Panc1 (cell line): ENCODE data around the gene TAMM41. TPM values are rescaled to one million over a fixed set of nuclear protein-coding genes. Genes with fewer than 3 reads are reported as not detected.
A peak's percentile ranks its signal among the peaks of the same experiment; 100 is the strongest.

ENCODE experiments used
- ATAC-seq: fragments of 200-7000 bp; cut with Tn5 transposase; 2 replicates; pipeline ENCODE4 v1.9.1; 2020; ENCODE audit warnings: mild to moderate bottlenecking, moderate library complexity
- BruUV-seq: library from RNA; stranded (reverse); fragments of 400-500 nt; replicated peaks from 2 replicates; lab custom pipeline; 2021; lab: Mats Ljungman, UMichigan
- CTCF ChIA-PET: fragments of 300-600 bp; sonication (Branson Sonifier 250); formaldehyde crosslinking; loops from one replicate; lab custom pipeline; 2022; ENCODE audit warnings: antibody characterized with exemption; lab: Charles Lee
- POLR2A ChIA-PET: fragments of 300-600 bp; sonication (Branson Sonifier 250); formaldehyde crosslinking; loops from one replicate; lab custom pipeline; 2022; ENCODE audit warnings: antibody characterized with exemption; lab: Charles Lee
- DNase-seq: peaks from one replicate; pipeline ENCODE4 v3.0.0-alpha.2; 2010; ENCODE audit warnings: low read depth, low spot score
- H3K27ac ChIP-seq: 2 replicates; pipeline ENCODE4 v1.5.1; 2011; ENCODE audit warnings: mild to moderate bottlenecking, low read length, inconsistent platforms
- H3K27me3 ChIP-seq: fragments of 200-500 bp; sonication (Bioruptor generic); 2 replicates; pipeline ENCODE4 v1.6.0; 2014; ENCODE audit warnings: low read length, inconsistent platforms; ENCODE audit not compliant: control insufficient read depth, insufficient read depth
- H3K36me3 ChIP-seq: fragments of 200-500 bp; sonication (Bioruptor generic); 2 replicates; pipeline ENCODE4 v1.5.1; 2014; ENCODE audit warnings: inconsistent platforms, mild to moderate bottlenecking, low read length, moderate library complexity; ENCODE audit not compliant: control insufficient read depth, insufficient read depth
- H3K4me1 ChIP-seq: 2 replicates; pipeline ENCODE4 v1.5.1; 2011; ENCODE audit warnings: inconsistent platforms, mild to moderate bottlenecking, low read length, moderate library complexity; ENCODE audit not compliant: control insufficient read depth, insufficient read depth
- H3K4me3 ChIP-seq, 2 experiments: 2 replicates each; pipeline ENCODE4 v1.5.1; 2011 to 2012; ENCODE audit warnings: low read depth in 2 of 2, low read length in 2 of 2, mild to moderate bottlenecking in 2 of 2, inconsistent platforms in 1 of 2, moderate library complexity in 1 of 2
- H3K9me3 ChIP-seq: fragments of 200-500 bp; sonication (Bioruptor generic); 2 replicates; pipeline ENCODE4 v1.5.1; 2014; ENCODE audit warnings: low read depth, mild to moderate bottlenecking, inconsistent platforms, low read length, moderate library complexity; ENCODE audit not compliant: control insufficient read depth, insufficient read depth
- CTCF ChIP-seq: fragments of 450-650 bp; IDR thresholded peaks from 2 replicates; pipeline ENCODE4 v1.5.1; 2017; ENCODE audit warnings: mild to moderate bottlenecking
- POLR2AphosphoS5 ChIP-seq: IDR thresholded peaks from 2 replicates; pipeline ENCODE4 v1.6.1; 2012; ENCODE audit warnings: mild to moderate bottlenecking, low read depth, low read length, moderate library complexity
- SIN3A ChIP-seq: IDR thresholded peaks from 2 replicates; pipeline ENCODE4 v1.6.1; 2012; ENCODE audit warnings: low read depth, mild to moderate bottlenecking, low read length, moderate library complexity, borderline replicate concordance; ENCODE audit not compliant: insufficient read depth
- TCF7L2 ChIP-seq: IDR thresholded peaks from 2 replicates; pipeline ENCODE4 v1.6.1; 2011; ENCODE audit warnings: mild to moderate bottlenecking, low read depth, low read length, inconsistent platforms
- in situ Hi-C: cut with HindIII; loops from 2 replicates; pipeline ENCODE4 v1.10.0; 2016; ENCODE audit warnings: low sequenced_read_pairs, low pct_unique_long_range_greater_than_20kb
- intact Hi-C: fragments of 100-400 bp; cut with micrococcal nuclease; formaldehyde crosslinking; loops from one replicate; pipeline ENCODE4 v1.10.0; 2022; ENCODE audit not compliant: unreplicated experiment
- total RNA-seq: library from RNA; stranded (reverse); gene quantifications from one replicate; pipeline ENCODE4 v1.2.1, GENCODE V29; 2021; ENCODE audit not compliant: unreplicated experiment
- TF ChIP-seq, protein P1 (sequence below), 2 experiments: IDR thresholded peaks; 2 replicates each; pipeline ENCODE4 v1.6.1; 2011 to 2012; ENCODE audit warnings: low read depth in 2 of 2, control low read depth in 1 of 2, low read length in 1 of 2, mild to moderate bottlenecking in 1 of 2, moderate library complexity in 1 of 2; ENCODE audit not compliant: insufficient read depth in 1 of 2

TAMM41 gene
- total RNA-seq, 1 experiment from 2014 or later = 10.8 TPM

DNA sequence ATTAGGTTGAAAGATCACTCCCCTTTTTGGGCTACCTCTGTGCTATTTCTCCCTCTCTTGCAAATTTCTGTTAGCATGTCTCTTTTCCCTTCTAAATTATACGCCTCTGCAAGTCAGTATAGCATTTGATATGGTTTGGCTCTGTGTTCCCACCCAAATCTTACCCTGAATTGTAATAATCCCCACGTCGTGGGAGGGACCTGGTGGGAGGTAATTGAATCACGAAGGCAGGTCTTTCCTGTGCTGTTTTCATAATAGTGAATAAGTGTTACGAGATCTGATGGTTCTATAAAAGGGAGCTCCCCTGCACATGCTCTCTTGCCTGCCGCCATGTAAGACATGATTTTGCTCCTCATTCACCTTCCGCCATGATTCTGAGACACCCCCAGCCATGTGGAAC, 41.0 kb downstream of the TAMM41 start:
- POLR2A ChIA-PET = no interaction called here
- in situ Hi-C loops (no loop called here), intact Hi-C loops (loop anchor here (10.0 kb wide), 1 partner anchor 431 kb away; no protein-coding TSS in a partner anchor)
- ATAC-seq (no peak), DNase-seq (no peak)
- Histone ChIP-seq H3K36me3 (no peaks in the 10 kb centered on the region), H3K27ac (no peak overlapping the region), H3K27me3 (no peaks in the 10 kb centered on the region), H3K4me1 (no peaks in the 10 kb centered on the region), H3K4me3 (no peak overlapping the region), H3K9me3 (no peaks in the 10 kb centered on the region)
- CTCF ChIA-PET = no interaction called here
- BruUV-seq = no TSS peak
- no peak for TF ChIP-seq TCF7L2
- TF ChIP-seq, protein P1, sequence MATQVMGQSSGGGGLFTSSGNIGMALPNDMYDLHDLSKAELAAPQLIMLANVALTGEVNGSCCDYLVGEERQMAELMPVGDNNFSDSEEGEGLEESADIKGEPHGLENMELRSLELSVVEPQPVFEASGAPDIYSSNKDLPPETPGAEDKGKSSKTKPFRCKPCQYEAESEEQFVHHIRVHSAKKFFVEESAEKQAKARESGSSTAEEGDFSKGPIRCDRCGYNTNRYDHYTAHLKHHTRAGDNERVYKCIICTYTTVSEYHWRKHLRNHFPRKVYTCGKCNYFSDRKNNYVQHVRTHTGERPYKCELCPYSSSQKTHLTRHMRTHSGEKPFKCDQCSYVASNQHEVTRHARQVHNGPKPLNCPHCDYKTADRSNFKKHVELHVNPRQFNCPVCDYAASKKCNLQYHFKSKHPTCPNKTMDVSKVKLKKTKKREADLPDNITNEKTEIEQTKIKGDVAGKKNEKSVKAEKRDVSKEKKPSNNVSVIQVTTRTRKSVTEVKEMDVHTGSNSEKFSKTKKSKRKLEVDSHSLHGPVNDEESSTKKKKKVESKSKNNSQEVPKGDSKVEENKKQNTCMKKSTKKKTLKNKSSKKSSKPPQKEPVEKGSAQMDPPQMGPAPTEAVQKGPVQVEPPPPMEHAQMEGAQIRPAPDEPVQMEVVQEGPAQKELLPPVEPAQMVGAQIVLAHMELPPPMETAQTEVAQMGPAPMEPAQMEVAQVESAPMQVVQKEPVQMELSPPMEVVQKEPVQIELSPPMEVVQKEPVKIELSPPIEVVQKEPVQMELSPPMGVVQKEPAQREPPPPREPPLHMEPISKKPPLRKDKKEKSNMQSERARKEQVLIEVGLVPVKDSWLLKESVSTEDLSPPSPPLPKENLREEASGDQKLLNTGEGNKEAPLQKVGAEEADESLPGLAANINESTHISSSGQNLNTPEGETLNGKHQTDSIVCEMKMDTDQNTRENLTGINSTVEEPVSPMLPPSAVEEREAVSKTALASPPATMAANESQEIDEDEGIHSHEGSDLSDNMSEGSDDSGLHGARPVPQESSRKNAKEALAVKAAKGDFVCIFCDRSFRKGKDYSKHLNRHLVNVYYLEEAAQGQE (IDR thresholded peaks at IDR 0.05; ENCODE audit: insufficient read depth in 1 of 2, low read depth in 2 of 2, low read length in 1 of 2) = no peak
- TF ChIP-seq CTCF = no peak
- no peak for TF ChIP-seq POLR2AphosphoS5
- no peak for TF ChIP-seq SIN3A

DNA sequence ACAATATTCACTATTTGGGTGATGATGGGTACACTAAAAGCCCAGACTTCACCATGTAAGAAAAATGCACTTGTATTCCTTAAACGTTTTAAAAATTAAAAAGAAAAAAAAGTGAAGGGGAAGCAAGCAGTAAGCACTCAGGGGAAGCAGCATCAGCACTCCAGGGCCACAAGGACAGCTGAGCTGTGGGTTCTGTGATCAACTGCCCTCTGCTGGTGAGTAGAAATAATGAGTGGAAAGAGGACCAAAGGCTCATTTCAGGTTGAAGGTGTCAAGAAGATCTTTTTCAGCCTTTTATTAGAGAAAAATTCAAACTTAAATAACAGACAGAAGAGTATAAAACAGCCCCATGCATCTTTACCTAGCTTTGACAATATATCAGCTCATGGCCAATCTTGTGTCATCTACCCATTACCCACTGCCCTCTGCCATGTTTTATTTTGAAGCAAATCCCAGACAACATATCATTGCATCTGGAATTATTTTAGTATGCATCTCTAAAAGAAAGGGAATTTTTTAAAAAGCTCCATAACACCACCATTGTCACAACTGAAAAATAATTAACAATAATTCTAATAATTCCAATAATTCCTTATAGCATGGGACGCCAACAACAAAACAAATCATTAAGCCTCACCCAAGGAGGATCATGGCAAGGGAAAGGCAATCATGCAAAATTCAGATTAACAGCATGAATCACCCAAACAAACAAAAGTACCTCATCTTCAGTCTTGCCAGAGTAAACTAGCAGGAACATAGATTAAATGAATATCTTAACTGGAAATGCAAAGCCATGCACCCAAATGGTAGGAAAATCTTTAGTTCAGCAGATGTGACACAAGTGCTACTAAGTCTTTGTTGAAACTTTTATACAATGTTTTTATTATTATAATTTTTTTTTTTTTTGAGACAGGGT, 42.5 kb downstream of the TAMM41 start:
- POLR2A ChIA-PET = no interaction called here
- peak; percentile 86 for ATAC-seq
- Histone ChIP-seq H3K4me1 (no peaks in the 10 kb centered on the region), H3K36me3 (no peaks in the 10 kb centered on the region), H3K27ac (no peak overlapping the region), H3K27me3 (no peaks in the 10 kb centered on the region), H3K9me3 (no peaks in the 10 kb centered on the region), H3K4me3 (no peak overlapping the region)
- TF ChIP-seq CTCF (peak; percentile 81), POLR2AphosphoS5 (no peak), TCF7L2 (no peak), SIN3A (no peak)
- TF ChIP-seq, protein P1 (IDR thresholded peaks at IDR 0.05; ENCODE audit: insufficient read depth in 1 of 2, low read depth in 2 of 2, low read length in 1 of 2) = no peak
- CTCF ChIA-PET = interaction anchor here (0.6 kb wide), 2 partner anchors 48 to 1991 kb away, joined by 5 to 8 read pairs; no protein-coding TSS in a partner anchor
- no TSS peak for BruUV-seq
- in situ Hi-C loops = no loop called here
- intact Hi-C loops = loop anchor here (10.0 kb wide), 1 partner anchor 429 kb away; no protein-coding TSS in a partner anchor
- DNase-seq = peak; percentile 18
